IMR-90 (cell line): Measurements from ENCODE around the gene LHFPL3. TPM values are rescaled to one million over a fixed set of nuclear protein-coding genes. Genes with fewer than 3 reads are reported as not detected.

ENCODE experiments used
- ATAC-seq: fragments of 200-7000 bp; cut with Tn5 transposase; 2 replicates; pipeline ENCODE4 v1.9.1; 2020; ENCODE audit warnings: low read depth, mild to moderate bottlenecking, moderate library complexity
- BruUV-seq: library from RNA; stranded (reverse); fragments of 400-500 nt; replicated peaks from 2 replicates; lab custom pipeline; 2021; lab: Mats Ljungman, UMichigan
- CTCF ChIA-PET: fragments of 300-600 bp; formaldehyde crosslinking; extraction: SDS; loops from one replicate; lab custom pipeline; 2021; ENCODE audit warnings: antibody characterized with exemption; lab: Yijun Ruan, JAX
- POLR2A ChIA-PET: fragments of 300-600 bp; sonication (Branson Sonifier 250); formaldehyde crosslinking; loops from one replicate; lab custom pipeline; 2022; ENCODE audit warnings: antibody characterized with exemption; ENCODE audit not compliant: unreplicated experiment; lab: Charles Lee
- DNase-seq: peaks from one replicate; pipeline ENCODE4 v3.0.0; 2013
- H2AFZ ChIP-seq: replicated peaks from 2 replicates; pipeline ENCODE3; 2013; ENCODE audit warnings: low read length, mild to moderate bottlenecking; ENCODE audit not compliant: poor library complexity
- H2AK5ac ChIP-seq: 2 replicates; pipeline ENCODE4 v1.6.1; 2013; ENCODE audit warnings: low read depth, low read length, inconsistent platforms
- H2AK9ac ChIP-seq: replicated peaks from 2 replicates; pipeline ENCODE3; 2013; ENCODE audit warnings: mild to moderate bottlenecking, low read depth, low read length, moderate library complexity; ENCODE audit not compliant: poor library complexity
- H2BK120ac ChIP-seq: 2 replicates; pipeline ENCODE4 v1.6.1; 2013; ENCODE audit warnings: low read depth, low read length, inconsistent platforms
- H2BK15ac ChIP-seq: 3 replicates; pipeline ENCODE4 v1.6.1; 2013; ENCODE audit warnings: low read depth, low read length, inconsistent platforms
- H2BK20ac ChIP-seq: 2 replicates; pipeline ENCODE4 v1.6.1; 2013; ENCODE audit warnings: low read depth, mild to moderate bottlenecking, inconsistent platforms, low read length, moderate library complexity
- H2BK5ac ChIP-seq: 2 replicates; pipeline ENCODE4 v1.6.1; 2013; ENCODE audit warnings: mild to moderate bottlenecking, low read depth, low read length, inconsistent platforms; ENCODE audit not compliant: poor library complexity, severe bottlenecking
- H3K14ac ChIP-seq: replicated peaks from 2 replicates; pipeline ENCODE4 v1.6.1; 2013; ENCODE audit warnings: low read depth, low read length, inconsistent platforms
- H3K18ac ChIP-seq: 2 replicates; pipeline ENCODE4 v1.6.1; 2013; ENCODE audit warnings: low read depth, low read length, control low read depth
- H3K23ac ChIP-seq: 2 replicates; pipeline ENCODE4 v1.6.1; 2013; ENCODE audit warnings: low read depth, low read length, inconsistent platforms
- H3K27ac ChIP-seq: 2 replicates; pipeline ENCODE4 v1.5.1; 2013; ENCODE audit warnings: mild to moderate bottlenecking, control low read depth, low read length; ENCODE audit not compliant: insufficient read depth
- H3K27me3 ChIP-seq: 2 replicates; pipeline ENCODE4 v1.6.1; 2013; ENCODE audit warnings: low read length; ENCODE audit not compliant: control insufficient read depth, insufficient read depth
- H3K36me3 ChIP-seq: 2 replicates; pipeline ENCODE4 v1.6.1; 2013; ENCODE audit warnings: low read length, mixed read lengths; ENCODE audit not compliant: control insufficient read depth, insufficient read depth
- H3K4ac ChIP-seq: 2 replicates; pipeline ENCODE4 v1.6.1; 2013; ENCODE audit warnings: low read depth, low read length, inconsistent platforms
- H3K4me1 ChIP-seq: 2 replicates; pipeline ENCODE4 v1.6.1; 2013; ENCODE audit warnings: low read length, mixed read lengths; ENCODE audit not compliant: control insufficient read depth, insufficient read depth
- H3K4me2 ChIP-seq: 2 replicates; pipeline ENCODE4 v1.6.1; 2013; ENCODE audit warnings: low read depth, mild to moderate bottlenecking, control low read depth, low read length, moderate library complexity
- H3K4me3 ChIP-seq: 2 replicates; pipeline ENCODE4 v1.5.1; 2013; ENCODE audit warnings: low read depth, mild to moderate bottlenecking, control low read depth, low read length, moderate library complexity; ENCODE audit not compliant: insufficient read depth
- H3K56ac ChIP-seq: 2 replicates; pipeline ENCODE4 v1.6.1; 2013; ENCODE audit warnings: low read length, inconsistent platforms; ENCODE audit not compliant: insufficient read depth; ENCODE audit errors: extremely low read depth
- H3K79me1 ChIP-seq, 2 experiments: 2 replicates each; pipeline ENCODE4 v1.6.1; 2013; ENCODE audit warnings: low read length in 2 of 2, inconsistent platforms in 1 of 2, low read depth in 1 of 2
- H3K9ac ChIP-seq: 2 replicates; pipeline ENCODE4 v1.6.1; 2013; ENCODE audit warnings: low read depth, low read length, control low read depth
- H3K9me1 ChIP-seq: 2 replicates; pipeline ENCODE4 v1.6.1; 2013; ENCODE audit warnings: low read length, inconsistent platforms; ENCODE audit not compliant: insufficient read depth
- H3K9me3 ChIP-seq: 2 replicates; pipeline ENCODE4 v1.6.1; 2013; ENCODE audit warnings: low read length; ENCODE audit not compliant: control insufficient read depth, insufficient read depth
- H4K20me1 ChIP-seq: 2 replicates; pipeline ENCODE4 v1.6.1; 2013; ENCODE audit warnings: low read length, inconsistent platforms; ENCODE audit not compliant: insufficient read depth
- H4K5ac ChIP-seq: 2 replicates; pipeline ENCODE4 v1.6.1; 2013; ENCODE audit warnings: mild to moderate bottlenecking, low read depth, low read length, control low read depth
- H4K8ac ChIP-seq, 2 experiments: 2 replicates each; pipeline ENCODE4 v1.6.1; 2013; ENCODE audit warnings: low read depth in 2 of 2, low read length in 2 of 2, control low read depth in 1 of 2, inconsistent platforms in 1 of 2
- H4K91ac ChIP-seq: 2 replicates; pipeline ENCODE4 v1.6.1; 2013; ENCODE audit warnings: low read depth, low read length, inconsistent platforms; ENCODE audit not compliant: insufficient read depth
- CEBPB ChIP-seq: IDR thresholded peaks from 2 replicates; pipeline ENCODE4 v1.6.1; 2012; ENCODE audit warnings: low read depth, low read length, improper control_type of control experiment
- POLR2A ChIP-seq: IDR thresholded peaks from 2 replicates; pipeline ENCODE4 v1.6.1; 2012; ENCODE audit warnings: mild to moderate bottlenecking, low read depth, low read length
- USF2 ChIP-seq: fragments of 150-350 bp; IDR thresholded peaks from 2 replicates; pipeline ENCODE4 v1.6.1; 2017; ENCODE audit warnings: mild to moderate bottlenecking, antibody characterized with exemption, low read length, low read depth
- WGBS, 2 experiments: methylation state at CpG; one replicate each; pipeline versions ENCODE4 v1.1.5 to v1.1.7; 2013; ENCODE audit warnings: missing lambda C conversion rate in 2 of 2; ENCODE audit not compliant: insufficient read length in 1 of 2; ENCODE audit errors: extremely low coverage in 2 of 2; 5-methylcytosine and 5-hydroxymethylcytosine counted together
- dilution Hi-C: fragments of 300-500 bp; cut with HindIII; formaldehyde crosslinking; loops from one replicate; pipeline ENCODE4 v1.14.3; 2018; ENCODE audit warnings: low sequenced_read_pairs; ENCODE audit not compliant: unreplicated experiment
- in situ Hi-C: fragments of 300-500 bp; cut with MboI; formaldehyde crosslinking; loops from 3 replicates; pipeline ENCODE4 v1.14.3; 2019; ENCODE audit warnings: low sequenced_read_pairs, inconsistent platforms, mixed read lengths
- intact Hi-C: fragments of 100-400 bp; cut with micrococcal nuclease; formaldehyde crosslinking; loops from 2 replicates; pipeline ENCODE4 v1.10.0; 2022
- polyA plus RNA-seq, 3 experiments: library from polyadenylated mRNA; depleted of rRNA; stranded (reverse); fragments of >200 nt; gene quantifications; 2 replicates each; pipeline ENCODE4 v1.2.3, GENCODE V29; 2012; ENCODE audit warnings: low replicate concordance in 1 of 3
- total RNA-seq: library from RNA; depleted of rRNA; stranded (reverse); fragments of >200 nt; gene quantifications from 2 replicates; pipeline ENCODE4 v1.2.3, GENCODE V29; 2012

LHFPL3 gene
- total and polyA plus RNA-seq, 2 of the 4 experiments (the other 2 are of a cell fraction): not detected

GRCh38 chr7:104604706-104605105 is 276.3 kb downstream of the LHFPL3 start:
- Histone ChIP-seq H3K4me2 (no peak overlapping the region), H3K36me3 (no peaks in the 10 kb centered on the region), H3K4me1 (no peaks in the 10 kb centered on the region), H2AFZ (no peak overlapping the region), H3K4me3 (no peak overlapping the region), H4K20me1 (no peaks in the 10 kb centered on the region), H3K27ac (no peak overlapping the region), H3K4ac (no peak overlapping the region), H2BK120ac (no peak overlapping the region), H2AK5ac (no peak overlapping the region), H3K9me3 (peaks cover 8% of the 10 kb centered on the region), H3K56ac (no peak overlapping the region), H3K18ac (no peak overlapping the region), H2BK20ac (no peak overlapping the region), H2BK15ac (no peak overlapping the region), H2AK9ac (no peak overlapping the region), H4K91ac (no peak overlapping the region), H3K9me1 (no peaks in the 10 kb centered on the region), H3K14ac (no peak overlapping the region), H3K79me1 (no peaks in the 10 kb centered on the region), H2BK5ac (no peak overlapping the region), H3K23ac (no peak overlapping the region), H4K5ac (no peak overlapping the region), H3K9ac (no peak overlapping the region), H3K27me3 (no peaks in the 10 kb centered on the region), H4K8ac (no peak overlapping the region)
- DNase-seq (no peak), ATAC-seq (no peak)
- in situ Hi-C loops (no loop called here), intact Hi-C loops (no loop called here), dilution Hi-C loops (no loop called here)
- CTCF ChIA-PET: no interaction called here
- POLR2A ChIA-PET: no interaction called here
- WGBS, 2 experiments: no CpG with 5 or more reads among the region's 1 CpG
- TF ChIP-seq USF2 (no peak), CEBPB (no peak), POLR2A (no peak)
- no TSS peak for BruUV-seq
